DMS 273 (cell line): ENCODE results near the gene UBE2J2.
"Not testable (repeated sequence)": the region's sequence is repeated elsewhere in the genome, so short reads cannot be mapped to it uniquely, and the experiment has no call there.

Source experiments
- DNase-seq: peaks from one replicate; lab custom pipeline; 2025; ENCODE audit not compliant: unreplicated experiment; lab: John Stamatoyannopoulos, UW

UBE2J2 gene

GRCh38 chr1:1259540-1259939 is 14.1 kb downstream of the UBE2J2 start:
- DNase-seq, result no peak

GRCh38 chr1:1259119-1259488 is 14.6 kb downstream of the UBE2J2 start:
- no peak for DNase-seq

- no peak for DNase-seq
Measured at GRCh38 chr1:1256956-1257871, 16.4 kb downstream of the UBE2J2 start.

- DNase-seq, result no peak
Measured at GRCh38 chr1:1255611-1256010, 18.0 kb downstream of the UBE2J2 start.

- no peak for DNase-seq
Measured at GRCh38 chr1:1255078-1255477, 18.6 kb downstream of the UBE2J2 start.

- DNase-seq, result no peak
Measured at GRCh38 chr1:1254667-1254998, 19.0 kb downstream of the UBE2J2 start.

GRCh38 chr1:1253972-1254666 is 19.5 kb downstream of the UBE2J2 start:
- no peak for DNase-seq

GRCh38 chr1:1253314-1253713 is 20.3 kb downstream of the UBE2J2 start:
- no peak for DNase-seq

GRCh38 chr1:1250786-1251284 is 22.8 kb downstream of the UBE2J2 start:
- peak; percentile 84 for DNase-seq

GRCh38 chr1:1248009-1248913 is 25.4 kb downstream of the UBE2J2 start:
- not testable (repeated sequence) for DNase-seq

GRCh38 chr1:1247341-1247913 is 26.2 kb downstream of the UBE2J2 start:
- DNase-seq, result no peak

- peak; percentile 81 for DNase-seq
Measured at GRCh38 chr1:1246577-1247340, 26.9 kb downstream of the UBE2J2 start, which contains the start of gene C1QTNF12. Gene C1QTNF12 (minus strand): TSS chr1:1246722. CDS start chr1:1246690, 32 bp downstream.

GRCh38 chr1:1245817-1246576 is 27.7 kb downstream of the UBE2J2 start:
- peak; percentile 76 for DNase-seq

- DNase-seq, result peak; percentile 48
Measured at GRCh38 chr1:1245178-1245816, 28.4 kb downstream of the UBE2J2 start.

- peak; percentile 58 for DNase-seq
Measured at GRCh38 chr1:1244192-1244811, 29.4 kb downstream of the UBE2J2 start.

- peak; percentile 54 for DNase-seq
Measured at GRCh38 chr1:1243807-1244191, 29.9 kb downstream of the UBE2J2 start.

GRCh38 chr1:1243266-1243660 is 30.4 kb downstream of the UBE2J2 start:
- DNase-seq, result no peak
